IPS-15b (cell line): ENCODE data around the gene PPP2R2B.

Experiments
- H3K27me3 ChIP-seq: one replicate; pipeline ENCODE4 v1.6.1; 2013; ENCODE audit warnings: low read length; ENCODE audit not compliant: control insufficient read depth, insufficient read depth
- H3K36me3 ChIP-seq: one replicate; pipeline ENCODE4 v1.6.1; 2013; ENCODE audit warnings: low read length; ENCODE audit not compliant: control insufficient read depth, insufficient read depth
- H3K4me1 ChIP-seq: one replicate; pipeline ENCODE4 v1.6.1; 2013; ENCODE audit warnings: mild to moderate bottlenecking, low read length; ENCODE audit not compliant: control insufficient read depth, insufficient read depth
- H3K4me3 ChIP-seq: one replicate; pipeline ENCODE4 v1.5.1; 2013; ENCODE audit warnings: low read depth, low read length
- H3K9ac ChIP-seq: one replicate; pipeline ENCODE4 v1.6.1; 2013; ENCODE audit warnings: low read depth, mild to moderate bottlenecking, low read length
- H3K9me3 ChIP-seq: one replicate; pipeline ENCODE4 v1.6.1; 2013; ENCODE audit warnings: mild to moderate bottlenecking, low read length; ENCODE audit not compliant: control insufficient read depth, insufficient read depth

The PPP2R2B gene

DNA sequence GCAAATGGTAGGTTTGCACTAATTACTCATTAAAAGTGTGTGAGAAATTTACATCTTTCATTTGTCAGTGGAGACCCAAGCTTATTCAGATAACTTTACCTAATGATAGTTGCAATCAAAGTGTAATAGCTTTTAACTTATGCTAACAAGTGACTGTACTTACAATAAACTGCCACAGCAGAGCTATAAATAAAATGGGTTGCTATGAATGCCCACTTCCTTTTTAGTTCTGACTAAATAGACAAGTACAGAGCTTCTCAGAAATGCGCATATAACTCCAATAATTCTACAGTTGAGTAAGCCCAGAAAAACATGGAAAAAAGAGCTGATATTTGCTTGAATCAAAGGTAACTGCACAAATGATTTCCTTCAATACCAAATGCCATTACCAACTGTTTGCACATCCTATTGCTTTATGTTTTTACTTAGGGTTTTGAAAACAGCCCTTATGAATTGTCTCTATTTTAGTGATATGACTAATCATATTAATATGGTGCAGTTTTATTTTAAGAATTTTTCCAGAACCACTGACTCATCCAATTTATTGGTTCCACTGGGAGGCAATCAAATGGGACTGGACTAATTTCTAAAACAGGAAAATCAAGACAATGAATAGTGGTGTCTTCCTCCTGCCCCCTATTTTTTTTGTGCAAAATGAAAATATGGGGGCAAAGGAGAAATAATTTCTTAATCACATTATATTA, 84.1 kb downstream of the PPP2R2B start:
- H3K9ac ChIP-seq, result no peak overlapping the region
- no peak overlapping the region for H3K4me3 ChIP-seq
- H3K27me3 ChIP-seq, result no peaks in the 10 kb centered on the region
- no peaks in the 10 kb centered on the region for H3K36me3 ChIP-seq
- no peaks in the 10 kb centered on the region for H3K9me3 ChIP-seq
- H3K4me1 ChIP-seq, result peaks cover 48% of the 10 kb centered on the region

DNA sequence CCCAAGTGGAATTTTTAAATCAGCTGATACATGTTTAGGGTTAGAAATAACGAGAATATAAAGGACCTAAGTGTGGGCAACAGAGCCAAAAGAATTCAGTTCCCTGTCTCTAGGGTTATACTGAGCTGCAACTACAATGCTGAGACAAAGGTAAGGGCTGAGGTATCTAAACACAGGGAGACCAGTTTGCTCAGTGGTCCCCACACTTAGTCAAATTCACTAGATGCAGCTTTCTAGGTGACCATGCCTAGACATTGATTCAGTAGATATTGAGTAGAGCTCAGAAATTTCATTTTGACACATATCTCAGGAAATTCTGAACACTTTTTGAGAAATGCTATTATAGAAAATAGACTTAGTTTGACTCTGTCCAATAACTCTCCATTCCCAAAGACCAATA, 84.8 kb downstream of the PPP2R2B start:
- Histone ChIP-seq H3K36me3 (no peaks in the 10 kb centered on the region), H3K4me1 (peaks cover 54% of the 10 kb centered on the region), H3K9me3 (no peaks in the 10 kb centered on the region), H3K27me3 (no peaks in the 10 kb centered on the region), H3K9ac (no peak overlapping the region), H3K4me3 (no peak overlapping the region)

GRCh38 chr5:146791471-146791870, 87.1 kb downstream of the PPP2R2B start:
- no peaks in the 10 kb centered on the region for H3K9me3 ChIP-seq
- H3K9ac ChIP-seq, result no peak overlapping the region
- H3K36me3 ChIP-seq, result no peaks in the 10 kb centered on the region
- peaks cover 36% of the 10 kb centered on the region for H3K4me1 ChIP-seq
- H3K4me3 ChIP-seq, result no peak overlapping the region
- no peaks in the 10 kb centered on the region for H3K27me3 ChIP-seq

- Histone ChIP-seq H3K36me3 (no peaks in the 10 kb centered on the region), H3K27me3 (no peaks in the 10 kb centered on the region), H3K9me3 (no peaks in the 10 kb centered on the region), H3K4me1 (peaks cover 34% of the 10 kb centered on the region), H3K9ac (no peak overlapping the region), H3K4me3 (peak overlapping the region; percentile 5)
Observed at GRCh38 chr5:146789712-146790653, 88.6 kb downstream of the PPP2R2B start.

GRCh38 chr5:146788898-146789297, 89.7 kb downstream of the PPP2R2B start:
- no peaks in the 10 kb centered on the region for H3K27me3 ChIP-seq
- no peak overlapping the region for H3K9ac ChIP-seq
- H3K4me3 ChIP-seq, result no peak overlapping the region

DNA sequence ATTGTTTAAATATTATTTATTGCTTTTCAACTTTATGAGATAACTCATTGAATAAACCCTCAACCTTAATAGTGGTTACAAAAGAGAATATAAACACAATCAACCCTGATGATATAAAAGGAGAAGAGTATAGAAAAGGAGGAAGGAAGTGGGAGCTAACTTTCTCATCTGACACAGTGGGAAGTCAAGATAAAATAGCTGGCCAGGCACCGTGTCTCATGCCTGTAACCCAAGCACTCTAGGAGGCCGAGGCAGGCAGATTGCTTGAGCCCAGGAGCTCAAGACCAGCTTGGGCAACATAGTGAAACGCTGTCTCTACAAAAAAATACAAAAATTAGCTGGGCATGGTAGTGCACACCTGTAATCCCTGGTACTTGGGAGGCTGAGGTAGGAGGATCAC, 93.5 kb downstream of the PPP2R2B start:
- Histone ChIP-seq H3K27me3 (no peaks in the 10 kb centered on the region), H3K4me1 (peaks cover 15% of the 10 kb centered on the region)

More at GRCh38 chr5:146788898-146789297, 89.7 kb downstream of the PPP2R2B start:
- H3K9me3 ChIP-seq, result no peaks in the 10 kb centered on the region
- no peaks in the 10 kb centered on the region for H3K36me3 ChIP-seq
- H3K4me1 ChIP-seq, result peaks cover 32% of the 10 kb centered on the region

DNA sequence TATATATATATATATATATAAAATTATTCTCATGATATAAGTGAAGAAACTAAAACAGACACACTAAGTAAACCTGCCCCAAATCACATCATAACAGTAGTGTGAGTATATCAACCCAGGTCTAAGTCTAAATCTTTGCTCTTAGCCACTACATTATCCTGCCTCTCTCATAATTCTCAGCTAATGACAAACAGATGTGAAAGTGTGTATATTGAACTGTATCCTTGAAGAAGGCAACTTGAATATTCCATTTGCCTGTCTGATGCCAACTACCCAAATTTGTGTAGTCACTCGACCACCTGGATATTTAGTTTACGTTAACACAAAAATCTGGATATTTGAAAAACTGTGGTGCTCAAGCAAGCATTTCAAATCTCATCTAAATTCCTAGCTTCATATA, 97.4 kb downstream of the PPP2R2B start:
- Histone ChIP-seq H3K4me1 (no peaks in the 10 kb centered on the region), H3K27me3 (no peaks in the 10 kb centered on the region), H3K9me3 (no peaks in the 10 kb centered on the region), H3K36me3 (no peaks in the 10 kb centered on the region), H3K4me3 (no peak overlapping the region), H3K9ac (no peak overlapping the region)

More for the DNA sequence above, 93.5 kb downstream of the PPP2R2B start:
- Histone ChIP-seq H3K36me3 (no peaks in the 10 kb centered on the region), H3K4me3 (no peak overlapping the region), H3K9me3 (no peaks in the 10 kb centered on the region), H3K9ac (no peak overlapping the region)

DNA sequence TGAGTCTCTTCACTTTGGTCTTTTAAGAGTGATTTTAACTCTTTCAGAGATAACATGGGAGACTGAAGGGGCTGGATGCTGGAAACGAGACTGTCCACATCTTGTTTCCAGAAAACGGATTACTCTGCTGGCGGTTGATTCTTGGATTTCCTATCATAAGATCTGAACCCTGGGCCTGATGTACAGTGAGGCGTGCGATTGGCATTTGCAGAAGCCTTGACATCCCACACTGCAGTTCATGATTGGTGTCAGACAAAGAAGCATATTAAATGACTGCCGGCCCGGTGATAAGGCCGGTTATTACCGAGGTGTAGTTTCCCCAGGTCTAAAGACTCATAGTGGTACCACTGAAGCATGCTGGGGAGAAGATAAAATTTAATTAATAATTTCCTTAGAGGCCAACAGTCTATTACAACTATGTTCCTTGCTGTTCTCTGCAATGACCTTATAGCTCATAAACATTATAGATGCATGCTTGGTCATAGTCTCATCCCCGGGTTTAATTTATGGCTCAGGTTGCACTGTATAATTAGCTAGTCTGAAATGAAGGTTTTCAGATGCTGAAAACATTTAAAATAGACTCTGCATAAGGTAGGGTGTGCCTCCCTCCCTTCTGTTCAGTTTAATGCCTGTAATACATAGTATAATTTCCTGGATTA, 99.2 kb downstream of the PPP2R2B start:
- Histone ChIP-seq H3K9me3 (no peaks in the 10 kb centered on the region), H3K9ac (no peak overlapping the region), H3K4me1 (no peaks in the 10 kb centered on the region), H3K27me3 (no peaks in the 10 kb centered on the region), H3K4me3 (no peak overlapping the region), H3K36me3 (no peaks in the 10 kb centered on the region)

DNA sequence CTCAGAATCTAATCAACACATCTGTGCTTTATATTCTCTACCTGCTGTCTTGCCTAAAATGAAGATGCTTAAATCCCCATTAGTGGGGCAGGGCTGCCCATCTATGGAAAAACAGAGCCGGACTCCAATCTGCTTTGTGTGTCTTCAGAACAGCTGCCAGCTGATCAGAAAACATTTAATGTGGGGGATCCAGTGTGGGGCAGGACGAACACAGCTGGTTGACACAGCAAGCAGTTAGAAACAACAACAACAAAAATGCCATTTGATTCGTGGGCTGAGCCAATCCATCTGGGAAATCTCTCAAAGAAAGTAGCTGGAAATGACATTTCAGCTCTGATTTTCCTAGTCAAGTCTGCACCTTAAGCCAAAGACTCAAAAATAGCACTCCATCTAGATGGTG, 99.8 kb downstream of the PPP2R2B start:
- no peaks in the 10 kb centered on the region for H3K36me3 ChIP-seq
- H3K9me3 ChIP-seq, result no peaks in the 10 kb centered on the region
- H3K4me1 ChIP-seq, result no peaks in the 10 kb centered on the region
- no peak overlapping the region for H3K9ac ChIP-seq
- H3K4me3 ChIP-seq, result no peak overlapping the region
- no peaks in the 10 kb centered on the region for H3K27me3 ChIP-seq

GRCh38 chr5:146778261-146778660, 100.3 kb downstream of the PPP2R2B start:
- no peaks in the 10 kb centered on the region for H3K36me3 ChIP-seq
- H3K9me3 ChIP-seq, result no peaks in the 10 kb centered on the region
- H3K9ac ChIP-seq, result no peak overlapping the region
- H3K4me1 ChIP-seq, result peaks cover 2% of the 10 kb centered on the region
- no peak overlapping the region for H3K4me3 ChIP-seq
- H3K27me3 ChIP-seq, result no peaks in the 10 kb centered on the region

GRCh38 chr5:146772881-146773466, 105.6 kb downstream of the PPP2R2B start:
- Histone ChIP-seq H3K4me1 (peaks cover 11% of the 10 kb centered on the region), H3K9me3 (no peaks in the 10 kb centered on the region), H3K9ac (no peak overlapping the region), H3K36me3 (no peaks in the 10 kb centered on the region), H3K4me3 (no peak overlapping the region), H3K27me3 (no peaks in the 10 kb centered on the region)
